Measurements from ENCODE around the gene WSB1.

The WSB1 gene

DNA sequence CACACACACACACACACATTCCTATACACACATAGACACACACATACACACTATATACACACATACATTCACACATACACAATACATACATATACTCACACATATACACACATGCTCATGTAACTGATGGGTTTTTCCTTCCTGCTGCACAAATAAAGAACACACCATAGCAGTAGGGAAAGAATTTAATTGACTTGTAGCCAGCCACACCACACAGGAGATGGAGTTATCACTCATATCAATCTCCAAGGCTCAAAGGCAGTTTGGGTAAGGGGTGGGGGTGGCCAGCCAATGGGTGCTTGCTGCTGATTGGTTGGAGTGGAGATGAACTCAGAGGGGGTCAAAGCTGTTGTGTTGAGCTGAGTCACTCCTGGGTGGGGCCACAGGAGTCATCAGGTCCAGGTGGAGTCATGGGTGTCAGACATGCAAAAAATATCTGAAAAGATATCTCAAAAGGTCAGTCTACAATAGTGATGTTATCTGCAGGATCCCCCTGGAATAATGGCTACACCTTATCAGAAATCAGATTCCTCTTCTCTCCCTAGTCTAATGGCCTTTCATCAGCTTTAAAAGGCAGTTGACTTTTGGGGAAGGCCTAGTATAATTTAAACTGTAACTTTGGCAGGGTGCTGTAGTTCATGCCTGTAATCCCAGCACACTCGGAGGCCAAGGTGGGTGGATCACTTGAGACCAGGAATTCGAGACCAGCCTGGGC, 46.1 kb downstream of the WSB1 start:
- POLR2A ChIA-PET: interaction anchor here (1.4 kb wide), 1 partner anchor 12 kb away, joined by 3 read pairs; no protein-coding TSS in a partner anchor
- no peaks in the 10 kb centered on the region for H3K9me3 ChIP-seq (ENCODE audit: control insufficient read depth, insufficient read depth, low read depth, low read length)
- CTCF ChIA-PET: interaction anchor here (0.7 to 1.4 kb wide), 7 partner anchors 9 to 315 kb away, joined by 3 to 6 read pairs (median 4); no protein-coding TSS in a partner anchor
- no peak overlapping the region for H3K4me3 ChIP-seq (ENCODE audit: low read depth, low read length)
- no peaks in the 10 kb centered on the region for H3K4me1 ChIP-seq (ENCODE audit: control insufficient read depth, insufficient read depth, low read length)
- no peaks in the 10 kb centered on the region for H3K36me3 ChIP-seq (ENCODE audit: control insufficient read depth in 2 of 2, insufficient read depth in 1 of 2, low read length in 2 of 2)
- no peak overlapping the region for H3K27ac ChIP-seq (ENCODE audit: extremely low read depth, low read depth, low read length)
- TF ChIP-seq, protein P1, sequence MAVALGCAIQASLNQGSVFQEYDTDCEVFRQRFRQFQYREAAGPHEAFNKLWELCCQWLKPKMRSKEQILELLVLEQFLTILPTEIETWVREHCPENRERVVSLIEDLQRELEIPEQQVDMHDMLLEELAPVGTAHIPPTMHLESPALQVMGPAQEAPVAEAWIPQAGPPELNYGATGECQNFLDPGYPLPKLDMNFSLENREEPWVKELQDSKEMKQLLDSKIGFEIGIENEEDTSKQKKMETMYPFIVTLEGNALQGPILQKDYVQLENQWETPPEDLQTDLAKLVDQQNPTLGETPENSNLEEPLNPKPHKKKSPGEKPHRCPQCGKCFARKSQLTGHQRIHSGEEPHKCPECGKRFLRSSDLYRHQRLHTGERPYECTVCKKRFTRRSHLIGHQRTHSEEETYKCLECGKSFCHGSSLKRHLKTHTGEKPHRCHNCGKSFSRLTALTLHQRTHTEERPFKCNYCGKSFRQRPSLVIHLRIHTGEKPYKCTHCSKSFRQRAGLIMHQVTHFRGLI (tag by site-specific recombination; IDR thresholded peaks at IDR 0.05): no peak
- TF ChIP-seq, protein P2, sequence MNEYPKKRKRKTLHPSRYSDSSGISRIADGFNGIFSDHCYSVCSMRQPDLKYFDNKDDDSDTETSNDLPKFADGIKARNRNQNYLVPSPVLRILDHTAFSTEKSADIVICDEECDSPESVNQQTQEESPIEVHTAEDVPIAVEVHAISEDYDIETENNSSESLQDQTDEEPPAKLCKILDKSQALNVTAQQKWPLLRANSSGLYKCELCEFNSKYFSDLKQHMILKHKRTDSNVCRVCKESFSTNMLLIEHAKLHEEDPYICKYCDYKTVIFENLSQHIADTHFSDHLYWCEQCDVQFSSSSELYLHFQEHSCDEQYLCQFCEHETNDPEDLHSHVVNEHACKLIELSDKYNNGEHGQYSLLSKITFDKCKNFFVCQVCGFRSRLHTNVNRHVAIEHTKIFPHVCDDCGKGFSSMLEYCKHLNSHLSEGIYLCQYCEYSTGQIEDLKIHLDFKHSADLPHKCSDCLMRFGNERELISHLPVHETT (tag by site-specific recombination; IDR thresholded peaks at IDR 0.05): no peak
- no peak for TF ChIP-seq ZNF184 (tag by site-specific recombination; IDR thresholded peaks at IDR 0.05)
- no peak for TF ChIP-seq ZBTB8A (tag by site-specific recombination; IDR thresholded peaks at IDR 0.05)
- no peak for TF ChIP-seq ZNF510 (tag by site-specific recombination; IDR thresholded peaks at IDR 0.05; ENCODE audit: insufficient replicate concordance)
- no peak for TF ChIP-seq EGR2 (tag by site-specific recombination; IDR thresholded peaks at IDR 0.05; ENCODE audit: low read depth)
- no peak for TF ChIP-seq TCF7L2 (IDR thresholded peaks at IDR 0.05; ENCODE audit: borderline replicate concordance, low read depth, low read length)
- TF ChIP-seq ZNF140 (tag by site-specific recombination; IDR thresholded peaks at IDR 0.05): no peak
- TF ChIP-seq ZNF48 (tag by site-specific recombination; IDR thresholded peaks at IDR 0.05): no peak
- peak; percentile 80 for TF ChIP-seq GLIS1 (tag by site-specific recombination; IDR thresholded peaks at IDR 0.05)
- 0 out of 2 replicates have a peak, but pooled peaks have one; percentile 47 for TF ChIP-seq KLF1 (tag by site-specific recombination; IDR thresholded peaks at IDR 0.05)
- no peak for TF ChIP-seq YY2 (tag by site-specific recombination; IDR thresholded peaks at IDR 0.05)
- peak; percentile 28 for TF ChIP-seq SP2 (tag by site-specific recombination; IDR thresholded peaks at IDR 0.05)
- peak; percentile 12; the same call in 1 of the 2 replicates for TF ChIP-seq ZNF600 (tag by site-specific recombination; IDR thresholded peaks at IDR 0.05)
- TF ChIP-seq TRIM28 (IDR thresholded peaks at IDR 0.05; ENCODE audit: borderline replicate concordance, low read length): peak; percentile 47; the same call in 1 of the 2 replicates
- no peak for TF ChIP-seq ZBTB1 (tag by site-specific recombination; IDR thresholded peaks at IDR 0.05)
- TF ChIP-seq SETDB1 (IDR thresholded peaks at IDR 0.05; ENCODE audit: insufficient read length, low read length): peak; percentile 70
- peak; percentile 54; the same call in 1 of the 2 replicates for TF ChIP-seq INSM2 (tag by site-specific recombination; IDR thresholded peaks at IDR 0.05)
- no peak for TF ChIP-seq WT1 (tag by site-specific recombination; IDR thresholded peaks at IDR 0.05)
- TF ChIP-seq ZIC2 (tag by site-specific recombination; IDR thresholded peaks at IDR 0.05): no peak
- TF ChIP-seq ATF2 (tag by site-specific recombination; IDR thresholded peaks at IDR 0.05; ENCODE audit: low read depth): no peak
- no peak for TF ChIP-seq ZNF660 (tag by site-specific recombination; IDR thresholded peaks at IDR 0.05)
- TF ChIP-seq ZNF558 (tag by site-specific recombination; IDR thresholded peaks at IDR 0.05): no peak
- no peak for TF ChIP-seq YY1 (tag by site-specific recombination; IDR thresholded peaks at IDR 0.05)
- no peak for TF ChIP-seq ZNF501 (tag by site-specific recombination; IDR thresholded peaks at IDR 0.05)
- no peak for TF ChIP-seq ZBTB20 (tag by site-specific recombination; IDR thresholded peaks at IDR 0.05)
- TF ChIP-seq, protein P3, sequence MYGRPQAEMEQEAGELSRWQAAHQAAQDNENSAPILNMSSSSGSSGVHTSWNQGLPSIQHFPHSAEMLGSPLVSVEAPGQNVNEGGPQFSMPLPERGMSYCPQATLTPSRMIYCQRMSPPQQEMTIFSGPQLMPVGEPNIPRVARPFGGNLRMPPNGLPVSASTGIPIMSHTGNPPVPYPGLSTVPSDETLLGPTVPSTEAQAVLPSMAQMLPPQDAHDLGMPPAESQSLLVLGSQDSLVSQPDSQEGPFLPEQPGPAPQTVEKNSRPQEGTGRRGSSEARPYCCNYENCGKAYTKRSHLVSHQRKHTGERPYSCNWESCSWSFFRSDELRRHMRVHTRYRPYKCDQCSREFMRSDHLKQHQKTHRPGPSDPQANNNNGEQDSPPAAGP (tag by site-specific recombination; IDR thresholded peaks at IDR 0.05): 0 out of 2 replicates have a peak, but pooled peaks have one; percentile 52
- TF ChIP-seq ZNF394 (tag by site-specific recombination; IDR thresholded peaks at IDR 0.05; ENCODE audit: borderline replicate concordance): no peak
- TF ChIP-seq ZNF248 (tag by site-specific recombination; IDR thresholded peaks at IDR 0.05): no peak
- TF ChIP-seq ELK4 (IDR thresholded peaks at IDR 0.05; ENCODE audit: borderline replicate concordance, low read depth, low read length): no peak
- no peak for TF ChIP-seq ZNF610 (tag by site-specific recombination; IDR thresholded peaks at IDR 0.05; ENCODE audit: borderline replicate concordance)

Data from HEK293 (cell line).